Measurements from ENCODE around the gene FAM83D. TPM values are rescaled to one million over a fixed set of nuclear protein-coding genes. Genes with fewer than 3 reads are reported as not detected.
"Not testable (repeated sequence)": the region's sequence is repeated elsewhere in the genome, so short reads cannot be mapped to it uniquely, and the experiment has no call there.

FAM83D gene
- total RNA-seq, 1 donor from 2014 or later: 2.4 TPM

DNA sequence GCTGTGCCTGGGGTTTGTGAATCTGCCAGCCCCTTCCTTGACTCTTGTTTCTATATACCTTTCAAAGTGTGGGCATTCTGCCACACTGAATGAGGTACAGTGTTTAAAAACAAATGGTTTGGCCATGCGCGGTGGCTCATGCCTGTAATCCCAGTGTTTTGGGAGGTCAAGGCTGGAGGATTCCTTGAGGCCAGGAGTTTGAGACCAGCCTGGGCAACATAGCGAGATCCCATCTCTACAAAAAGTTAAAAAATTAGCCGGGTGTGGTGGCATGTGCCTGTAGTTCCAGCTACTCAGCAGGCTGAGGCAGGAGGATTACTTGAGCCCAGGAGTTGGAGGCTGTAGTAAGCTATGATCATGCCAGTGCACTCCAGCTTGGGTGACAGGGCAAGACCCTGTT lies 5.8 kb downstream of the FAM83D start:
- no peak for DNase-seq (ENCODE audit: low spot score in 2 of 2)
- FAIRE-seq: no peak

DNA sequence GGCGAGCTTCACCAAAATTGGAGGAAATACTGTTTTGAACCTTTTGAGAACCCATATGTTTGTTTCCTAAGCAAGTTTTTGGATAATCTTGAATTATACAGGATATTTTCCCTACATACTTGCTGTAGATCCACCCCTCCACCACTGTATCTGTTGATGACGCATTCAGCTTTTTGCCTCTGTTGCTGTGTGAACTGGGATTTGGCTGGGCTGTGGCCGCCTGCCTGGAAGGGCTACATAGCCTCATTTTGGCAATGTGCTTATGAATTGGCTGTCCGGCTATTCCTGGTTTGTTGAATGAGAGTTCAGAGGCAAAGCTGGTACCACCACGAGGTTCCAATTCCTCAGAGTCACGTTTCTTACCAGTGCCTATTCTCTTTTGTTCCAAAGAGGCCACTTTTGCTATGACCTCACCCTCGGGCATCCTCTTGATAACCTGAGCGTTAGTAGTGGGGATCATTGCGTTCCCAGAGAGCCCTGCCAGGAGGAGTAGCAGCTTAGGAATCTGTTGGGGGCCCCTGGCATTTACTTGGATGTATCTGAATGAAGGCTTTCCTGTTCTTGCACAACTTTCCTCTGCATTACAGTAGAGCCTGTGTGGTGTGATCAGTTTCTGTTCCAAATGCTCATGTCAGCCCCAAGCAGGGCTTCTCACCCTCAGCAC lies 6.4 kb downstream of the FAM83D start:
- FAIRE-seq: no peak
- no peak for DNase-seq (ENCODE audit: low spot score in 2 of 2)

DNA sequence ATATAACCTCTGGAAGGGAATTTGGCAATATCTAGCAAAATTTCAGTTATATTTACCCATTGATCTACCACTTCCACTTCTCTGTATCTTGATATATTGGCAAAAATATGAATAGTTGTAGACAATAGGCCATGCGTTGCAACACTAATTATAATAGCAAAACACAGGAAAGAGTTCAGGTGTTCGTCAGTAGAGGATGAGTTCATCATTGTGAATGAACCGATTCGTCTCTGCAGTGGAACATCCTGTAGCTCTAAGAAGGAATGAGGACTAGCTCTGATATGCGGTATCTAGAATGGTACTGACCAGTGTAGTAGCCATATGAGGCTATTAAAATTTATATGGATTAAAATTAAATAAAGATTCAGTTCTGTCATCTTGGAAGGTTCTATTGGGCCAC lies 8.3 kb downstream of the FAM83D start:
- FAIRE-seq: no peak

DNA sequence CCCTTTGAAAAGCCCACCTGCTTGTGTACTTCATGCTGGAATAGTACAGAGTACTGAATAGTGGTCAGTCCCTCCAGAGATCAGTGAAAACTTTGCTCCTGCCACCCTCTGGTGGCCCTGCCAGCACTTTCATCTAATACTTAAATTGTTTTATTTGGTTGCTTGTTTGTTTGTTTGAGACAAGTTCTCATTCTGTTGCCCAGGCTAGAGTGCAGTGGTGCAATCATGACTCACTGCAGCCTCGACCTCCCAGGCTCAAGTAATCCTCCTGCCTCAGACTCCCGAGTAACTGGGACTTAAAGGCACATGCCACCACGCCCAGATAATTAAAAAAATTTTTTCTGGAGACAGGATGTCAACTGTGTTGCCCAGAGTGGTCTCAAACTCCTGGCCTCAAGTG lies 9.1 kb downstream of the FAM83D start:
- no peak for DNase-seq (ENCODE audit: low spot score in 2 of 2)
- no peak for FAIRE-seq

More for the DNA sequence above, 8.3 kb downstream of the FAM83D start:
- no peak for DNase-seq (ENCODE audit: low spot score in 2 of 2)

DNA sequence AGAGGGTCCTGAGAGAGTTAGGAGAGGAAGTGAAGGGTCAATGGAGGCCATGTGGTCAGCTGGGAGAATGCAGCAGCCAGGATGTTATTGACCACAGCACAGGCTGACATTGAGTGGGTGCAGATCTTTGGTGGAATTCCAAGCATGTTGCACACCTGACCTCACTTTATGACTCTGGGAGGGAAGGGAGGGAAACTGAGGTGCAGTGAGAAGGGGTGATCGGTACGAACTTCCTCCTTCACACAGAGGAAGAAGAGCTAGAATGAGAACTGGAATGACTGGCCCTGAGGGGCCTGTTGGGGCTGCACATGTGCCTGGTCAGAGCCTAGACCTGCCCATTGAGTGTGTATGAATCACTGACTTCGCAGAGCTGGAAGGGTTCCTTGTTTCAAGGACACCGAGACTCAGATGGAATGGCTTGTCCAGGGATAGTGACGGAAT lies 9.8 kb downstream of the FAM83D start:
- DNase-seq (ENCODE audit: low spot score in 2 of 2) (no peak), FAIRE-seq (no peak)

DNA sequence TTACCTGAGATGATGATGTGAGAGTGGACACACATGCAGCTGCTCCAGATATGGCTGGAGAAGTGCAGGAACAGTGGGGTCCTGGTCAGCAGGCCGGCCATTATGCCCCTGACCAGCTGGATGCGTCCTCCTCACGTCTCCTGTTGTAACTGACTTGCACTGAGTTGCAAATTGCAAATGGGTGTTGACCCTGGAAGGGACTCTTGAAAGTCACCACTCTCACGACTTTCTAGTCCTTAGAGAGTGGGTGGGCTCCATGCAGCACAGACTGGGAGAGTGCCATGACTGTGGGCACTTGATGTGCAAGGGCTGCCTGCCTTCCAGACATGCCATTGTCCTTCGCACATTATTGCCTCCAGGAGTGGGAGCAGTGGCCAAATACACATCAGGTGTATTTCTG lies 10.8 kb downstream of the FAM83D start:
- FAIRE-seq: no peak
- DNase-seq (ENCODE audit: low spot score in 2 of 2): no peak

DNA sequence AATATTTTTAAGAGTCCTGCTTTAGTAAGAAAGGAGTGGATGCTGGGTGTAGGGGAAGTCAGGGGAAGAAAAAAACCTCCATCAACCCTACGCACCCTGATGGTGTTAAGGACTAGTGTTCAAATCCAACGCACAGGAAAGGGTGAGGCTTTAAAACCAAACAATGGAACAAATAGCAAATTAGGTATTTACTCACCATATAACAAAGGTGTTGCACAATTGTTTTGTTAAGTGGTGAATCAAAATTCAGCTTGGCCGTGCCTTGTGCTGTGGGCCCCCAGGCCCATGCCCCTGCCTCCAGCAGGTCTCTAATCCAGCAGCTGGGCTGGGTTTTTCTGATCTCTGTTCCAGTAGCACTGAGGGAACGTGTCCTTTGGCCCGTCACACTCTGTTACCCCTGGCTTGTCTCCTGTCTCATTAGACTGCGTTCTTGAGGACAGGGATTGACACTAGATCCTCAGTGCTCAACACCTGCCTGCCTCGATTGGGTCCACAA lies 11.8 kb downstream of the FAM83D start:
- no peak for DNase-seq (ENCODE audit: low spot score in 2 of 2)
- no peak for FAIRE-seq

DNA sequence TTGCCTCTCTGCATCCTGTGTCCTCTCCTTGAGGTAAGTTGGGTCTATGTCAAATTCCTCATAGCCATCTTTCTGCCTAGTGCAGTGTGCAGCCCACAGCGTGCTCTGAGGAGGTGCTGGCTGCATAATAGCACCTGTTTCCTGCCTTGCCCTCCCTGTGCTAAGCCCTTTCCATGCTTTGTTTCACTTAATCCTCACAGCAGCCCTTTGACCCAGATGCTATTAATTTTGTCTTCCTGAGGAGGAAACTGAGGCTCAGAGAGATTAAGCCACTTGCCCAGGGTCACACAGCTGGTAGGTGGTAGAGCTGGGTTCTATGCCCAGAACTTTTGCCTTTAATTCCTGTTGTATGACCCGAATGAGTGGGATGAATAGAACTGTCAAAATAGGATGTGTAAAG lies 13.5 kb downstream of the FAM83D start:
- DNase-seq (ENCODE audit: low spot score in 2 of 2) (no peak), FAIRE-seq (no peak)

DNA sequence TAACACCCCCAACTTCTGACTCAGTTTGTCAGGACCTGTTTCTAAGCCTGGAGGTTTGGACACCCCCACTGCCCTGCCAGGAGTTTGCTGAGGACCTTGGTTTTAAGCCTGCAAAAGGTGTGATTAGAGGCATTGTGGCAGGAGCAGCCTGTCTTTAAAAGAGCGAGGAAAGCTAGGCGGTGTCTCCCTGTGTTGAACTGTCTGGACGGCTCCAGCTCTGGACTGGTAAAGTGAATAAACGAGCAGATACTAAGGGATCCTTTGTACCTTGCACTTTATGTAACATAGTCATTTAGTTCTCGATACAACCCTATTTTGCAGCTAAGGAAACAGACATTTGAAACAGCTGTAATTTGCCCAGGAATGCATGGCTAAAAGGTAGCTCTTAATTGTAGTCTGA lies 14.4 kb downstream of the FAM83D start:
- no peak for FAIRE-seq

DNA sequence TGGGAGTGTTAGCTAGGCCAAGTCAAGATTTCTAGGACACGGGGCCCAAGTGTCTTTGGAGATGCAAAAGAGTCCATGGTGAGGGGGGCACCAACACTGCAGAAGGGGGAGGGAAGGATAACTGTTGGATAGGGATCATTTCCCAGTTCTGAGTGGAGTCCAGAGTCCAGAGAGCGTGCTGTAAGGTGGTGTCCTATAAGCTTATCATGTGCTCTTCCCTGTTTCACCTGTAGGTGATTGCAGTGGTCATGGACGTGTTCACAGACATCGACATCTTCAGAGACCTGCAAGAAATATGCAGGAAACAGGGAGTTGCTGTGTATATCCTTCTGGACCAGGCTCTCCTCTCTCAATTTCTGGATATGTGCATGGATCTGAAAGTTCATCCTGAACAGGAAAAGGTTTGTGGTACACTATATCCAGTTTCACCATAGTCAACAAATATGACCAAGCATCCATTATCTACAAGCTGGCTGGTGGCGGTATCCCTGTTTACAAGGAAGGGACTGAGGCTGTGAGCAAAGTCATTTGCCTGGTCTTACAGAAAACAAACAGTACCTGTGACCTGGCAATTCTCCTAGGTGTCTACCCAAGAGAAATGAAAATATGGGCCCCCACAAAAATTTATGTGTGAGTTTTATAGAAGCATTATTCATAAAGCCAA lies 15.6 kb downstream of the FAM83D start:
- FAIRE-seq (no peak), DNase-seq (ENCODE audit: low spot score in 2 of 2) (no peak)

More for the DNA sequence above, 14.4 kb downstream of the FAM83D start:
- no peak for DNase-seq (ENCODE audit: low spot score in 2 of 2)

DNA sequence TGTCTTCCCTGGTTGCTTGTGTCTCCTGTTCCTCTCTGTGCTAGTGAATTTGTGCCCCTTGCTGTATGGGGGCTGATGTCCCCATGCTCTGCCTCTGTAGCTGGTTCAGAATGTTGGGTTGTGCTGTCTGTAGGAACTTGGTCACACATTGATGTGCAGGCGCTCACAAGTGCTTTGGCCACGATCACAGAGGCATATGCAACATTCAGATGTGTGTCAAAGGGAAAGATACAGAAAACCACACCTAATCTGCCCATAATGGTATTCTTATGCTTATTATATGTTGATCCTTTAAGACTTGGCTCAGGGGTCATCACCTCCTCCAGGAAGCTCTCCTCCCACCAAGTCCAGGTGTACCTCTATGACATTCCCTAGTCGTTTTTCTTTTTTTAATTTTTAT lies 18.8 kb downstream of the FAM83D start:
- FAIRE-seq: no peak
- DNase-seq (ENCODE audit: low spot score in 2 of 2): no peak

DNA sequence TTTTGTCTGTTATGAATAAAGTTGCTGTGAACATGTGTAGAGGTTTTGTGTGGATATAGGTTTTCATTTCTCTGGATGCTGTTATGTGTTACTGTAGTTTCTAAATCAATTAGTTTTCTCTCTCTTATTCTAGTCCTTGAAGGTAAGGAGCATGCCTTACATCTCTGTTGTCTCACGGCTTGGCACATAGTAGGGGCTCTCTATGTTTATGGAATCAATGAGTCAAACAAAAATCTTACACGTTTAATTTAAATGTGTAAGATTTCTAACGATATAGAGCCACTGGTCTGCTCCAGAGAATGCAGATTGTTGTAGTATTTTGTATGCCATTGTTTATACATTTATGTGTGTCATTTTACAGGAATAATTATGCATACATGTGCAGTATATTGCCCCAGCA lies 20.6 kb downstream of the FAM83D start:
- FAIRE-seq: no peak
- no peak for DNase-seq (ENCODE audit: low spot score in 2 of 2)

DNA sequence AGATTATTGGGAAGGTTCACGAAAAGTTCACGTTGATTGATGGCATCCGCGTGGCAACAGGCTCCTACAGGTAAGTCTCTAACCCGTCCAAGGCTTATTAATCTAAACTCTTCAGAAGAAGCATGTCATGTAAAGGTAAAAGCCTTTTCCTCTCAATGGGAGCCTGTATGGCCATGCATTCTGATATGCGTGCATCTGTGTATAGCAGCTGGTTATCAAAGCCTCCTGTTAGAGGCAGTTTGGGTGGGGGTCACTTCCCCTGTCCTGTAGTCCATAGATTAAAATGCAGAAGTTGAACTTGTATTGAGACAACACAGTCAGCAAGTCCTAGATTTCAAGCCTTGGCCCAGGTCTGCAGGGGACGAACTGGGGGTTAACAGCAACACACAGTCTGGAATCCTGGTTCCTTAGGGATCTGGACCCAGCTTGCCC lies 21.7 kb downstream of the FAM83D start:
- FAIRE-seq: no peak
- no peak for DNase-seq (ENCODE audit: low spot score in 2 of 2)

DNA sequence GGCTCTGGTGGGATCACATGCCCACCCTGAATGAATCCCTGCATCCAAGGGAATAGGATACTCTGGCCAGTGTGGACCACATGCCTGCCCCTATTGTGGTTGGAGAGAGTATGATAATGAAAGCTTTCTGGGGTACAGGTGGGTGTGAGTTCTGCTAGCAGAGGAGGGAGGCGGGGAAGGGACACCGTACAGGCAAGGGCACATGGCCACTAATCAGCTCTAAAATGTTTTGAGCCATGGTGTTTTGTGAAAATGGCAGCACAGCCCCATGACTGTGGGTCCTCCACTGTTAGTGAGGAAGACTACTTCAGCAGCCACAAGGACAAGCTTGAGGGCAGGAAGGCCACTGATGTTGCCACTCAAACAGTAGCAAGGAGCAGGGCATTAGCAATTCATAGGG lies 24.0 kb downstream of the FAM83D start:
- FAIRE-seq: no peak
- no peak for DNase-seq (ENCODE audit: low spot score in 2 of 2)

DNA sequence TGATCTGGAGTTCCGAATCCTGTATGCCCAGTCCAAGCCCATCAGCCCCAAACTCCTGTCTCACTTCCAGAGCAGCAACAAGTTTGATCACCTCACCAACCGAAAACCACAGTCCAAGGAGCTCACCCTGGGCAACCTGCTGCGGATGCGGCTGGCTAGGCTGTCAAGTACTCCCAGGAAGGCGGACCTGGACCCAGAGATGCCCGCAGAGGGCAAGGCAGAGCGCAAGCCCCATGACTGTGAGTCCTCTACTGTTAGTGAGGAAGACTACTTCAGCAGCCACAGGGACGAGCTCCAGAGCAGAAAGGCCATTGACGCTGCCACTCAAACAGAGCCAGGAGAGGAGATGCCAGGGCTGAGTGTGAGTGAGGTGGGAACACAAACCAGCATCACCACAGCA lies 25.4 kb downstream of the FAM83D start:
- DNase-seq (ENCODE audit: low spot score in 2 of 2) (no peak), FAIRE-seq (no peak)

DNA sequence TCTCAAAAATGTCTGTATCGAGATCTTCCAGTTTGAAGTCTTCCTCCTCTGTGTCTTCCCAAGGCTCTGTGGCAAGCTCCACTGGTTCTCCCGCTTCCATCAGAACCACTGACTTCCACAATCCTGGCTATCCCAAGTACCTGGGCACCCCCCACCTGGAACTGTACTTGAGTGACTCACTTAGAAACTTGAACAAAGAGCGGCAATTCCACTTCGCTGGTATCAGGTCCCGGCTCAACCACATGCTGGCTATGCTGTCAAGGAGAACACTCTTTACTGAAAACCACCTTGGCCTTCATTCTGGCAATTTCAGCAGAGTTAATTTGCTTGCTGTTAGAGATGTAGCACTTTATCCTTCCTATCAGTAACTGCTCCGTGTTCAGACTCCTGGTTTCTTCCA lies 25.9 kb downstream of the FAM83D start:
- FAIRE-seq (no peak), DNase-seq (ENCODE audit: low spot score in 2 of 2) (no peak)

DNA sequence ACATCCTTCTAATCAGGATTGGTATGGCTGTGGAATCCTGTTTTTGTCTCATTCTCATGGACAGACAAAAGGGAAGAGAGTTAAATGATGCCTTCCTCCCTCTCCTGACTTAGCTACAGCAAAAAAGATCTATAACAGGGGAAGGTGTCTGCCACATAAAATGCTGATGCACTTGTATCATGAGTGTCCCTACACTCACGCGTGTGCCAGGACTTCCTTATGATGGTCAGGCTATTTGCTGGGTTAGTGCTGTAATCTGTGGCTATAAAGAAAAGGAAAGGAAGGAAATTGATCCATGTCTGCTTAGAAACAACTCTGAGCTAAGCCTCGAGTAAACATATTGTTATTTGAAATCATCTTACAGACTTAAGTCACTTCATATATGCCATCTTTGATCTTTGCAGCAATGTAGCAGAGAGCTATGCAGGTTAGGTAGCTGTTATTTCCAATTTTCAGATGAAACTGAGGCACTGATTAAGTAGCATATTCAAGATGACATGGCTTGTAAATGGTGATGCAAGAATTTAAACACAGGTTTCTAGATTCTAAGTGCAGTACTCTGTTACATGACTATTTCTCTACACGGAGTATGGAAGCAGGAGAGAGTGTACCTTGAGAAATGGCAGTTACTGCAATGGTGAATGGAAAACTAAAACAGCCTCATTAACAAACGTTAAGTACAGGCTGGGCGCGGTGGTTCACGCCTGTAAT lies 27.6 kb downstream of the FAM83D start:
- DNase-seq (ENCODE audit: low spot score in 2 of 2): no peak
- no peak for FAIRE-seq

DNA sequence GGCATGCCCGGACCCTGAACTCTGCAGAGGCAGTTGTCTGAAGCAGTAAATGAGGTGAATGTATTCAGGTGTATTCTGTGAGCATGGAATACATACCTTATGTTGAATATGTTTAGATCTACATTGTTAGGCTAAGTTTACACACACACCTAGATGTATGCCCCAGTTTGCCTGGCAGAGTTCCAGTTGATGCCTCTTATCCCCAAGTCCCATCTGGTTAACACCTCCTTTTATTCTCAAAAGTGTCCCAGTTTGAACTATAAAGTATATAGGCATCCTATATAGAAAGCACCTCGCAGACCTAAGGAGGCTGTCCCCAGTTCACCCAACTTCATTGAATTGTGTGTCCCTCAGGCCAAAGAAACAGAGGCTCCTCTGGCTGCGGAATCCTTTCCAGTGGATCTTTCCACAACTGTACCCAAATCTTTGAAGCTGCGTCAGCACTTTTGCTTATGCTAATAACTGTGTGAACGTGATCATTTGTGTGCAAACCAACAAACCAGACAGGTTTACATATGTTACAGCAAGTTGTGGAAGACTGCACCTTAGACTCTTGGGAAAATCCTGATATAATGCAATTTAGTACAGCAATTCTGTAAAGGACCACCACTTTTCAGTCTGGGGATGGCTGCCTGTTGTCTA lies 31.1 kb downstream of the FAM83D start:
- no peak for FAIRE-seq

DNA sequence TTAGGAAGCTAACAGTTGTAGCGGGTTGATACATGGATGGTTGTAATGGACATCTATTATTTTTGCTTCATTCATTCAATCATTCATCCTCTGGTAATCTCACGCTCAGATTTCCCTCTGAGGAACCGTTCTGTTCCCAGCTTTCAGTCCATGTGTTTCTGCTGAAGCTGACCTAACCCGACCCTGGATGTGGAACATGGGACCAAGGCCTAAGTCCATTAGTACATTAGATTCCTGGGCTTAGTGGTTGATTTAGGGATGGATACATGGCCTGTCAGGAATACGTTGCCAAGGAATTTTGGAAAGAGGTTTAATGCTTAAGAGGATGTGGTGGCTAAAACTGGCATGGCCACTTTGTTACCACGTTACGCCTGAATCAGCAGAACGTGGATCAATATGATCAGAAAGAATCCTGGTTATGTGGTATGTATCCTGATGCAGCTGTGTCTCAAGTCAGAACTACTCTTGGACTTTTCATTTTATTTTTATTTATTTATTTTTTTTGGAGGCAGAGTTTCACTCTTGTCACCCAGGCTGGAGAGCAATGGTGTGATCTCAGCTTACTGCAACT lies 31.8 kb downstream of the FAM83D start:
- FAIRE-seq: no peak

More for the DNA sequence above, 31.1 kb downstream of the FAM83D start:
- no peak for DNase-seq (ENCODE audit: low spot score in 2 of 2)

DNA sequence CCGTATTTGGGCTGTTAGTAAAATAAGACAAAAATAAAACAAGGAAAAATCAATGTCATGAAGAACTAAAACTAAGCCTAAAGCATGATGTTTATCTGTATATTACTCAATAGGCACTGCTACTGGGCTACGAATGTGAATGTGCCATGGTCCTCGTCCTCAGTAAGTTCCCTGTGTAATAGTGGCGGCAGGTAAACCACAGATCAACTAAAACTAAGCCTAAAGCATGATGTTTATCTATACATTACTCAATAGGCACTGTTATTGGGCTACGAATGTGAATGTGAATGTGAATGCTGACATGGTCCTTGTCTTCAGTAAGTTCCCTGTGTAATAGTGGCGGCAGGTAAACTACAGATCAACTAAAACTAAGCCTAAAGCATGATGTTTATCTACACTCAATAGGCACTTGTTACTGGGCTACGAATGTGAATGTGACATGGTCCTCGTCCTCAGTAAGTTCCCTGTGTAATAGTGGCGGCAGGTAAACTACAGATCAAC lies 34.0 kb downstream of the FAM83D start:
- DNase-seq (ENCODE audit: low spot score in 2 of 2); FAIRE-seq: not testable (repeated sequence)

More for the DNA sequence above, 31.8 kb downstream of the FAM83D start:
- no peak for DNase-seq (ENCODE audit: low spot score in 2 of 2)

All from frontal cortex (tissue), 4 donors.